GM21737 (cell line): ENCODE data around the gene CFAP20DC.

Source experiments
- ATAC-seq: cut with Tn5 transposase; IDR thresholded peaks from one replicate; pipeline ENCODE4 v1.9.1; 2021; ENCODE audit warnings: mild to moderate bottlenecking, moderate library complexity; ENCODE audit not compliant: unreplicated experiment

Gene CFAP20DC

DNA sequence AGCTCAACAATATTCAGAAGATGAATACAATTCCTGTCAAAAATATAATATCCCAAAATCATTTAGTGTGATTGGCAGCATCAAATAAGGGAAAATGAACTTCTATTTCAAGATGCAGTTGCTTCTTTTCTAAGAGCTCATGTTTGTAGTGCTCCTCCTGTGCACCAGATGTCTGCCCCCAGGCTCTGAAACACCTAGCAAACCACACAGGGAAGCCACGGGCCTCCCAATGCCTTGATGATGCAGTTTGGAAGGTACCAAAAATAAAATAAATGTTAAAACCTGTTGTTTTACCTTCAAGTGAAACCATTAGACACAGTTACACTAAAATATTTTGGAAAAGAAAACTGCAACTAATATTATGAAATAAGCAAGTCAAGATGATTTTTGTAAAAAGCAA lies 22.2 kb downstream of the CFAP20DC start:
- ATAC-seq: no peak

DNA sequence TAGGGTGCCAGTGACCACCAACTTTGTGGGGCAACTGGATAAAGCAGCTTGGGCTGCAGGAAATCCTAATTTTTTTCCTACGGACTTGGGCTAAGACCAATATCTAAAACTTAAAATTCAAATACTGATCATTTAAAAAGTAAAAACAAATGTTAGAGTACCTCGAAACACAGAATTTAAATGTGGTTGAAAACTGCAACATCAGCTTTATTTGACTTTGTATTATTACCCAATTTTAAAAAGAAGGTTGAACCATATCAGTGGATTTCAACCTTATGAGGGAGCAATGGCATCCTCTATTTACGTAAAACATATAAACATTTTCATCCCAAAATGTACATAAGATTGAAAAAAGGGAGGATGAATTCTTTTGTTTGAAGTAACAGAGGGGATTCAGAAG lies 26.2 kb downstream of the CFAP20DC start:
- no peak for ATAC-seq

DNA sequence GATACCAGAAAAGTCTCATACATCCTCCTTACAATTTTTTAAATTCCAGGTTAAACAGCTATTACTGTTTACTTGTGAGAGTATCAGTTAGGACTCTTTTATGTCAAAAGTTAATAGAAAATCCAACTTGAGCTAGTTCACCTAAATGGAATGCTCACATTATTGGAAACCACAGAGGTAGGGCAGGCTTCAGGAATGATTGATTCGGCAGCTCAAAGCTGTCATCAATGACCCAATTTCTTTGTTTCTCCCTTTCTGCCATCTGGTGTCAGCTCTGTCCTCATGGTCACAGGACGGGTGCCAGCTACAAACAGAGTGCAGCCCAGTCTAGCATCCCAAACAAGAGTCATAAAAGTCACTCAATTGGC lies 32.2 kb downstream of the CFAP20DC start:
- no peak for ATAC-seq

DNA sequence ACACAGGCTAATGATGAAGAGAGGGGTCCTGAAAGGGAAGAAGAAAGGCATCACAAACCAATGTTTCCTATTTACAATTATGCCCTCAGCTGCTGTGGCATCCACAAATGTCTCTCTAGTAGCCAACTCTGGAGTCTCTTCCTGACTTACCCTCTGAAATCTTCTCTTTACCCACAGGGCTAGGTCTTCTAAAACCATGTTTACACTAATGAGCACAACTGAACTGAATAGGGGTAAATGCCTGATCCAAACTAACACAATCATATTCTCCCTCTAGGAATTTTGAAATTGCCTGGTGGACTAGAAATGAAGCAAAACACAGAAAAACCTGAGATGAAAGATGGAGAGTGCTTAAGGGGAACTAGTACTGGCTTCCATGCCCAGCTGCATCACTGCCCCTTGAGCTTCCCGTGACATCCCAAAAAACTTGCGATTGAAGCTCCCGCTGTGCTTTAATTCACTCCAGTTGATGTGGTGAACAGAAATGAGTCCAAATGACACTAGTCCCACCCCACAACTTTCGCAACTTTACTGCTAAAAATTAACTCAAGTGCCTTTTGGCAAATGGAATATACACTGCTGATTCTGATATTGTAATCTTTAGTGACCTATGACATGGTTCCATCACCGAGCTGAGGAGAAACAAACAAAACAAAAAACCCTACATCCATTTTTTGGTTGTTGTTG lies 32.8 kb downstream of the CFAP20DC start:
- ATAC-seq: no peak

DNA sequence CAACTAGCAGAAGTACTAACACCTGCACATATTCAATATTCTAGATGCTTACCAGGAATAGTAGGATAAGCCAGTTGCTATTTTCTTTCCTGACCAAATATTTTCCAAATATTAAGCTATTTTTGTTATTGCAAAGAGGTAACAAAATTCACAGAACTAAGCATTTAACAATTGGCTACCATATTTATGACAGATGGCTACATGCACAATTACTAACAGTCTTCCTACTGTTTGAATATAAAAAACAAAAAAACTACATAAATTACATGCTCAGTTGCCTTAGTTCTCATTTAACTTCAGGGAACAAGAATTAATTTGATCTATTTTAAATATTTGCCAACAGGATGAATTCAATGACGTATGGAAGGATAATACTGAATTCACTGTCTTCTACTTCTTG lies 36.2 kb downstream of the CFAP20DC start:
- no peak for ATAC-seq

DNA sequence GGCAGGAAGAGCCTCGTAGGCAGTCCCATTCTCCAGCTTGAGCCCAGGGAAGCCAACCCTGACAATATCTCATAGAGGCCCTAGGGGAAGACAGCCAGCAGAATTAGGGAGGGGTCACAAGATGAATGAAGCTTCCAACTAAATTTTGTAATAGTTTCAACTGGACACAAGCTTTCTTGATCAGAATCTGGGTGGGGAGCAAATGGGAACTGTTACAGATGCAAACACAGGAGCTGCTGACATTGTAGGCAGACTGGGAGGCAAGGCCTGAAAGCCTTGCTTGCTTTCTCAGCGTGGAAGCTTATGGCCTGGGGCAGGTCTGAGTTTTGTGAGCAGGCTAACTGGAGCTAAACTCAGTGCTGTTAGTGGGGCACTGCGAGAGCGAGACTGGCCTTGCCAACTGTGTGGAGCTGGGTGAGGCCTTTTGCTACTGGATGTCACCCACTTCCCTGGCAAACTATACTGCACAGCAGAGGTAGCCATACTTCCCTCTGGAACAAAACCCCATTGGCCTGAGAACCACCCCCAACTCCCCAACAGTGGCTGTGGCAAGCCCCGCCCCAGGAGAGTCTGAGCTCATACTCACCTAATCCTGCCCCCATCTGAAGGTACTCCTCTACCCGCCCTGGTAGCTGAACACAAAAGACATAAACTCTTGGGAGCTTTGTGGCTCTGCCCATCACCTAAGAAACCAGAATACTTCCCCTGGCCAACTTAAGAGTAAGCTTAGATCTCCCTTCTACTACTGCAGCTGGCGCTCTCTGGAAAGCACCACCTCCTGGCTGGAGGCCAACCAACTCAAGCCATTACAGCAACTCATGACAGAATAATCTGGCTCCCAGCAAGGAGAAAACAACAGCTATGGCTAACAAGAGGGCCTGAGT lies 42.9 kb downstream of the CFAP20DC start:
- no peak for ATAC-seq

DNA sequence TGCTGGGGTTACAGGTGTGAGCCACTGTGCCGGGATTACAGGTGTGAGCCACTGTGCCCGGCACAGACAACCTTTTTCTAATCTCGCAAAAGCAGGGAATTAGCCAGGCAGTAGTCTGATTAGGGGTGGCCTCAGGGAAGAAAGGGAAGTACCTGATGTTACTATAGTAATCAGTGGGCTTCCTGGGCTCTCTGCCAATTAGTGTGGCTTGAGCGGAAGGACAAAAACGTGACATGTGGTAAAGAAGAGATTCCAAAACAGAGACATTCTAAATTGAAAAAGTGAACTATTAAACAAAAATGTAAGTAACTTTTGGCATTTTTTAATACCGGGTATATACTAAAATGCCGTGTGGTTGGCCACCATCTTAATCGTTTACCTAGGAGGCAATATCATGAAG lies 48.1 kb downstream of the CFAP20DC start:
- no peak for ATAC-seq

DNA sequence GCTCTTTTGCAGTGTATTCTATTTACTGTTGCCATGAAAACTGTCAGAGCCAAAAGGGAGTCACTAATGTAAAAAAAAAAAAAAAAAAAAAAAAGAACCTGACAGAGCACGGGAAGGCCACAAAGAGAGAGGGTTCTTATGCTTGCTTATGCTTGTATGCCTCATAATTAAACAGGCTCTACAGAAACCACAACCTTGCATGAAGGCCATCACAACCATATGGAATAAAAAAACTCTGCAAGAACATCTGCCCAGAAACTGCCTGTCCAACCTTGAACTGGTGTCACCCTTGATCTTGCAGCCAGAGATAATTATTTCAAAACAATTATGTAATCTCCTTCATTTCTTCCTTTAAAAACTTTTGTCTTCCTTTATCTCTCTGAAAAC lies 50.1 kb downstream of the CFAP20DC start:
- ATAC-seq: no peak

DNA sequence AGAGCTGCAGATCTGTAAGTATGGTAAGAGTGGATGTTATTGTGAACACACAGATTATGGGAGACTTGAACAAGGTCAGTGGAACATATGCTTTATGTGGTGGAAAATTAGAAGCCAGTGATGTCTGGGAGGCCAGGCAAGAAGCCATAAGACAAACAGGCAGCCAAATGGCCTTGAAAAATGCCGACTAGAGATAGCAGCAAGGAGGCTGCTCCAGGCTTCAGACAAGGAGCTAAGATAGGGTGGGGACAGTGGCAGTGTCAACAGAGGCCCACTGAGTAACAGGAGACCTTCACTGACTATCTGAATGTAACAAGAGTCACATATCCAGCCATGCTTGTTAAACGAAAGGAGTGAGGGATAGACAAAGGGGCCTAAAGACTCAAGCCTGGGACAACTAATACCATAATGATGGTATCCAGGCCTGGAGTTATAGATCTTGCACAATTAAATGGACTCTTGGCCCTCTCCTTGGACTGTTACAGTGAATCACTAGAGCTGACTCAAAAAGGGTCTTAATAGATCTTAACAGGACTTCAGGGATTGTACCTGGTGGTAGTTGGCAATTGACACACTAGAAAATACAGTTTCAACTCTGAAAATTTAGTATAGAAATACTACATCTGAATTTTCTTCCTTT lies 50.6 kb downstream of the CFAP20DC start:
- ATAC-seq: no peak

DNA sequence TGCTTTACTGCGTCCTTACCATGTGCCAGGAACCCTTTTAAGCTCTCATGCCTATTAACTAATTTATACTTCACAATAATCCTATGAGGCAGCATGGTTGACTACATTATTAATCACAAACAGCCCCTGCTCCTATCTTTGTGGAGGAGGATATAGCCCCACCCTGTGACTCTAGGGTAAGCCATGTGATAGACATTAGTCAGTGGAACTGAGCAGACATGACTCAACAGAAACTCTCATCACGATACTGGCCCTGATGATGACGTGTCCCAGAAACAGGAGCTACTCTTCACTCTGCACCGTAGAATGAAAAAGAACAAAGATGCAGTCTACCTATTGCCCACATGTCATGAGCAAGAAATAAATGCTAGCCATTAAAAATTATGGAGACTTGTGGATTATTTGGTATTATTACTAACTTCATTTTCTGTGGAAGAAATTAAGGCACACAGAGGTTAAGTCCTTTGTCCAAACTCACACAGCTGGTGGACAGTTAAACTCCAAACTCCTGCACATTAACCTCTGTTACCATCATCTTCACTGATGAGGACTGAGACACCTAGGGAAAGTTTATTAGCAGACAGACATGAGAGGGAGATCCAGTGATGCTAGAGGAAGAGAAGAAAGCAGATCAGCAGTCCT lies 51.2 kb downstream of the CFAP20DC start:
- no peak for ATAC-seq

DNA sequence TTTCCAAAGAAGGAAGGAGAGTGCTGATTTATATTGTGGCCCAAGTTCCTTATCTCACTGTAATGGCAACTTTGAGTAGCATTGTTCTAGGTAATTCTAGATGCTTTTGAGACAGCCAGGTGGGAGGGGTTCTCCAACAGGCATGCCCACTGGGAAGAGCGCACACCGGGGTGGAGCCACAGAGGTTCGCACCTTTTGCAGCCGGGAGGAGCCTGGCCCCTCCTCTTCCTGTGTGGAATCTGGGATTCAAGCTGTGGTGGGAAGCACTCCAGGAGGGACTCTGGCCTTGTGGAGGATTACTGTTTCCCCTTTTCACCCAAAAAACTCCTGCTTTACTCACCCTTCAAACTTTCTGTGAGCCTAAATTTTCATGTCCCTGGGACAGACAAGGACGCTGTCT lies 53.1 kb downstream of the CFAP20DC start:
- no peak for ATAC-seq

DNA sequence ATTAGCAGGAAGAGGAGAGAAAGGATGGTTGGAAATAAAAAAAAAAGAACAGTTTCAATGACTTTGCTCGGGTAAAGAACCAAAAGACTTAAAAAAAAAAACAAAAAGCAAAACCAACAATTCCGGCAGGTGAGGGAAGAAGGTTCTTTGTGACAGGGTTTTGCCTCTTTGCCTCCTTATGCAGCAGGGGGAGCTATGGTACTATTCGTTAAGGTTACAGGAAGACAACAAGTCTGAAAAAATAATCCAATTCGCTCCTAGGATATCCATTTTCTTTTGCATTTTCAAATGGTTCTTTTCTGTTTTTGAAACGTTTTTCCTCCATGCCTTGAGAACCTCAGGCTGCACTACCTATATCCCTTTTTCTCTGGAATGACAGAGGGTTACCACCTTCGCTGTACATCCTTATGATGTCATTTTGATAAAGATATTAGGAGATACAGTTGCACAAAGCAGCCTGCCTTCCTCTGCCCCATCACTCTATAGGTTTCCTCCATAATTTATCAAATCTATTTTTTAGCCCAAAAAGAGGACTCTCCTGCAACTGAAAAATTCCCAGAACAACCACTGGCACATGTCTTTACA lies 55.0 kb downstream of the CFAP20DC start:
- ATAC-seq: no peak

DNA sequence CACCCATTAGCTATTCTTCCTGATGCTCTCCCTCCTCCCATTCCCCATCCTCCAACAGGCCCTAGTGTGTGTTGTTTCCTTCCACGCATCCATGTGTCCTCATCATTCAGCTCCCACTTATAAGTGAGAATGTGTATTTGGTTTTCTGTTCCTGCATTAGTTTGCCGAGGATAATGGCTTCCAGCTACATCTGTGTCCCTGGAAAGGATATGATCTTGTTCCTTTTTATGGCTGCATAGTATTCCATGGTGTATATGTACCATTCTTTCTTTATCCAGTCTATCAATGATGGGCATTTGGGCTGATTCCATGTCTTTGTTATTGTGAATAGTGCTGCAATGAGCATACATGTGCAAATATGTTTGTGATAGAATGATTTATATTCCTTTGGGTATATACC lies 56.3 kb downstream of the CFAP20DC start:
- no peak for ATAC-seq

DNA sequence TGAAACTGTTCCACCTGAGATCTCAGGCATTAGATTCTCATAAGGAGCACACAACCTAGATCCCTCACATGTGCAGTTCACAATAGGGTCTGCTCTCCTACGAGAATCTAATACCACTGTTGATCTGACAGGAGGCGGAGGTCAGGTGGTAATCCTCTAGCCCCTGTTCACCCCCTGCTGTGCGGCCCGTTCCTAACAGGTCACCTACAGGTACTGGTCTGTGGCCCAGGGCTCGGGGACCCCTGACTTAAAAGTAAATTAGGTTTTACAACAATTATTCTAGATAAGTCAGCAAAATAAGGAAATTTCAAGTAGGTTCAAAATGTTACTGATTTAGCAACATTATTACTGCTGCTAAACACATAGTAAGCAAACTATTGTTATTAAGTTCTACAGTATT lies 58.2 kb downstream of the CFAP20DC start:
- ATAC-seq: no peak

DNA sequence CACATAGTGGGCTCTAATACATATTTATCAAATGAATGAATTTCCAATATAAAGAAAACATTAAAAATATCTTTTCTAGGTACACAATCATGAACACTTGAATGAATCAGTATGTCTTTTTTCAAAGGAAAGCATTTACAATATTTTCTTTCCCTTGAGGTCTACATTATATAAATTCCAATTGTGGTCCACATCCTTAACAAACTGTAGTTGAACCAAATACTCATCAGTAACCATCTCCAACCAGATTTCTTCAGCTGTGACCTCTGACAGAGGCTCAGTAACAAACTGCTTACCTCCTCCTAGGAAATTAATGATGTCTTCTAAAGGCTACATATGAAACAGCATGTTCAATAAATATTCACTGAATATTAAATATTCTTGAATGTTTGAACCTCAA lies 58.8 kb downstream of the CFAP20DC start:
- ATAC-seq: no peak

DNA sequence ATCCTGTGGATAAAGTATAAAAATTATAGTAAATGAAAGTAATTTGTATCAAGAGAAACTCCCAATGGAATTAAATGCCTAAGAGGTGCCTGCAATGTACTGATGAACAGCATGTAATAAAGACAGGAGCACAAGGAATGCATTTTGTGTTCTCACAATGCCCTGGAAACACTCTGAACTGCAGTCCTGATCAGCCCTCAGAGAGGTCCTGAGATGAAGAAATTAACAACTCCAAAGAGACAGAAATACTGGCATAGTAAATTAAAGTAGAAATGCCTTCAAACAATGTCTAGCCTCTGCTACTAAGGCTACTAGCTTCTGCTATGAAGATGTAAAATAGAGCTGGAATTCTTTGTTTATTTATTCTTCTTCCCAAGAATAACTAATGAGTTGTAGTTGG lies 59.9 kb downstream of the CFAP20DC start:
- ATAC-seq: no peak

DNA sequence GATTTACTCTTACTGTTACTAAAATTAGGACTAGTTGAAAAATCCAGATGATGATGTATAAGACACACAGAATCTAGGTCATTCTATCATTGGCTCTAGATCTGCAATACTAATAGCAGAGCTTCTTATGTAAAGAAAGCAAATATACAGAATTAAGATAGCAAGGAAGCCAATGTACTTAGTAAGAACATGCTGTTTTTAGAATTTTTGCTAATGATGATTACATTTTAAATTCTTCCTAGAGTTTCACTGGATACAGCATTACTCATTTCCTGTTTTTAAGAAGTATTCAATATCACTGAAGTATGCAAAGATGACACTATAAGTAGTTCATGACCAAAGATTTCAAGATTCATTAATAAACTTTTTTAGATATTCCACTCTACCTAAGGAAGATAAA lies 60.7 kb downstream of the CFAP20DC start:
- ATAC-seq: no peak

DNA sequence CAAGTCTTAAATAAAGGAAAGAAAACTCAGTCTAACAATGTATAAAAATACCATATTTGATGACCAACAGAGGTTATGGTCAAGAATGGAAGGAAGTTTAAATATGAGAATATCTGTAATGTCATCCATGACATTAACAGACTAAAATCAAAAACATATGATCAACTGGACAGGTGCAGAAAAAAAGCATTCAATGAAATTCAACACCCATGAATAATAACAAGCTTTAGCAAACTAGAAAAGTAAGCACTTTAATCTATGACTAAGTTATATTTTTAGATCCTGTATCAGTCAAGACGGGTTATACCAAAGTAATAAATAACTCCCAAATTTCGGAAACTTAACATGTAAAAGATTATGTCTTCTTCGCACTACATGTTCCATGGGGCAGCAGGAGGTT lies 61.8 kb downstream of the CFAP20DC start:
- no peak for ATAC-seq

DNA sequence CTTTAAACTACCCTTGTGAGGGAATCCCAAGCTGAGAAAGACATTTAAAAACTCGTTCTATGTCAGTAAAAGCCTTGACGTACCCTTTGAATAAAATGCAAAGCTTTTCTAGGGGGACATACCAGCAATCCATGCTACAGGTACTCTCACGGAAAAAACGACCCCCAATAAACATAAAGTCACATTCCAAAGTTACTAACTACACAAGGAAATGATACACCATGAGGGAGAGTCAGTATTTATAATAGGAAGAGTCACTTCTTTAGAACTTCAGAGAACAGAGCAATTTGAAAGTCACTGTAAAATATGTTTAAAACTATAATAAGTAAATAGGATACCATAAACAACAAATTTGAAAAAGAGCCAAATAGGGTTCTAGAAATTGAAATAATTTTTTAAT lies 63.2 kb downstream of the CFAP20DC start:
- ATAC-seq: no peak

DNA sequence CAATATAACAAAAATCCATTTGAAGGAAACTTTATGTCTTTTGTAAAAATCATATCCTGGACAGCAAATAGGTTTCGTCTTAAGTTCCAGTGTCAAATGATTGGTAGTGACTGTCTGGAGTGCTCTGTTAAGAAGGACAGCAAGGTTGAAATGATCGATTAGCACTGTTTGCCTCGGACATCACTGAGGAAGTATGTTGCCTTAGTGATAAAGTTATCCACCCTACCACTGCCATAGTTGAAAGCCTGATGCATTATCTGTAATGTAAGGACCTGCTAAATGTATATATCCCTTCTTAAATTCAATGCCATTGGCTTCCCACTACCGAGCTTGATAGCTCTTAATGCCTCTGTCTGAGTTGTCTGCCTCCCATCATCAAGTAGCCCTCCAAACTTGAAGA lies 70.0 kb downstream of the CFAP20DC start:
- ATAC-seq: no peak

DNA sequence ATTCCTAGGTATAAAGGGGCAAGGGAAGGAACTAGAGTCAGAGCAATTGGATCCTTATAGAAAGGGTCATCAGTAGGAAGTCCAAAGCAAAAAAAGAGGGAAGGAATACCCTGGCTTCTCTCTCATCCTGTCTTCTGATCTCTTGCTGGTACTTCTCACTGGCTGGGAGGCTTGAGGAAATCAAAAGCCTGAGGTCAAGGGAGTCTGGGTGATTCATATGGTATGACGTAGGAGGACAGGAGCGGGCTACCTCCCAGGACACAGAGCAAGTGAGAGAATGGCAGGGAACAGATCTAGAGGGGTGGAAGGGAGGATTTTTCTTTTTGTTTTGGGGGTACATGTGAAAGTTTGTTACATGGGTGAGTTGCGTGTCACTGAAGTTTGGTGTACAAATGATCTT lies 76.0 kb downstream of the CFAP20DC start:
- no peak for ATAC-seq
